Psoas muscle (tissue), 8 donors: Measurements from ENCODE around the gene DGUOK. TPM values are rescaled to one million over a fixed set of nuclear protein-coding genes. Genes with fewer than 3 reads are reported as not detected.

Source experiments
- ATAC-seq, 4 donors: fragments of 200-7000 bp; cut with Tn5 transposase; one replicate each; pipeline ENCODE4 v1.9.1; 2020; ENCODE audit warnings: moderate library complexity in 3 of 4, mild to moderate bottlenecking in 2 of 4
- DNase-seq, 2 donors: peaks; one replicate each; pipeline ENCODE4 v3.0.0-alpha.2; 2020
- H3K27ac ChIP-seq: fragments of 200-600 bp; one replicate; pipeline ENCODE4 v1.8.0; 2022
- H3K27me3 ChIP-seq, 3 donors: fragments of 200-600 bp in 1 of 3; one replicate each; pipeline versions ENCODE4 v1.6.1 to v1.8.0; 2013 to 2022; ENCODE audit warnings: low read length in 2 of 3, mild to moderate bottlenecking in 2 of 3, moderate library complexity in 1 of 3; ENCODE audit not compliant: insufficient read depth in 3 of 3
- H3K36me3 ChIP-seq, 2 donors: fragments of 200-600 bp in 1 of 2; one replicate each; pipeline versions ENCODE4 v1.6.1 to v1.8.0; 2013 to 2022; ENCODE audit warnings: low read depth in 1 of 2, mild to moderate bottlenecking in 1 of 2, moderate library complexity in 1 of 2; ENCODE audit not compliant: insufficient read depth in 1 of 2
- H3K4me1 ChIP-seq: fragments of 200-600 bp; one replicate; pipeline ENCODE4 v1.8.0; 2022
- H3K4me3 ChIP-seq: fragments of 200-600 bp; one replicate; pipeline ENCODE4 v1.8.0; 2022; ENCODE audit warnings: mild to moderate bottlenecking
- H3K9me3 ChIP-seq: fragments of 200-600 bp; one replicate; pipeline ENCODE4 v1.8.0; 2022
- WGBS, 3 donors: extraction: QIAGEN DNeasy Blood & Tissue Kit; methylation state at CpG; one replicate each; pipeline versions ENCODE4 v1.1.6 to v1.1.7; 2013; 5-methylcytosine and 5-hydroxymethylcytosine counted together
- intact Hi-C, 2 donors: fragments of 100-400 bp; cut with DNase I; formaldehyde crosslinking; loops; one replicate each; pipeline versions ENCODE4 v1.11.0 to v1.14.2; 2022
- polyA plus RNA-seq, 3 donors: library from polyadenylated mRNA; stranded (reverse); fragments of 200-250 nt; gene quantifications; one replicate each; pipeline ENCODE4 v1.2.3, GENCODE V29; 2013
- total RNA-seq, 4 donors: library from RNA; stranded (reverse); fragmentation: NEBNext Ultra II Directional in 2 of 4; extraction: Animal tissue kit (Norgen Biotek cat#: 25700) in 2 of 4; gene quantifications; one replicate each; pipeline versions ENCODE4 v1.2.1 to v1.2.4, GENCODE V29; 2021 to 2023
- TF ChIP-seq, protein P1 (sequence below): fragments of 200-600 bp; IDR thresholded peaks from one replicate; pipeline ENCODE4 v1.8.0; 2022; ENCODE audit warnings: antibody characterized with exemption
- donor health status: healthy with polysubstance abuse.
- donor health status: DM: no; HTN: no; CAD: no; lungs with moderate emphysema.
- donor health status: Bipolar disorder and iron deficiency.
- donor health status: healthy.
- donor health status: DM: yes; HTN: yes; CAD: no.
- donor health status: DM: no; HTN: no; CAD: no.
- donor health status: DM: no; HTN: no; CAD: no.
- donor health status: DM: yes; HTN: yes; CAD: no.

Gene DGUOK
- total and polyA plus RNA-seq, 7 donors: 12.9 to 74.2 (median 22.3) TPM

- WGBS, 3 donors: 87 to 88% (median 87%) methylated on average over 12 of the region's 12 CpGs
- DNase-seq: no peak
- no peaks in the 10 kb centered on the region for H3K27me3 ChIP-seq
- no peaks in the 10 kb centered on the region for H3K9me3 ChIP-seq
- no peak overlapping the region for H3K27ac ChIP-seq
- intact Hi-C loops: no loop called here
- no peak for ATAC-seq
- H3K4me3 ChIP-seq: no peak overlapping the region
- H3K4me1 ChIP-seq: no peaks in the 10 kb centered on the region
- H3K36me3 ChIP-seq: peaks cover 4 to 30% of the 10 kb centered on the region in 2 donors
- TF ChIP-seq, protein P1, sequence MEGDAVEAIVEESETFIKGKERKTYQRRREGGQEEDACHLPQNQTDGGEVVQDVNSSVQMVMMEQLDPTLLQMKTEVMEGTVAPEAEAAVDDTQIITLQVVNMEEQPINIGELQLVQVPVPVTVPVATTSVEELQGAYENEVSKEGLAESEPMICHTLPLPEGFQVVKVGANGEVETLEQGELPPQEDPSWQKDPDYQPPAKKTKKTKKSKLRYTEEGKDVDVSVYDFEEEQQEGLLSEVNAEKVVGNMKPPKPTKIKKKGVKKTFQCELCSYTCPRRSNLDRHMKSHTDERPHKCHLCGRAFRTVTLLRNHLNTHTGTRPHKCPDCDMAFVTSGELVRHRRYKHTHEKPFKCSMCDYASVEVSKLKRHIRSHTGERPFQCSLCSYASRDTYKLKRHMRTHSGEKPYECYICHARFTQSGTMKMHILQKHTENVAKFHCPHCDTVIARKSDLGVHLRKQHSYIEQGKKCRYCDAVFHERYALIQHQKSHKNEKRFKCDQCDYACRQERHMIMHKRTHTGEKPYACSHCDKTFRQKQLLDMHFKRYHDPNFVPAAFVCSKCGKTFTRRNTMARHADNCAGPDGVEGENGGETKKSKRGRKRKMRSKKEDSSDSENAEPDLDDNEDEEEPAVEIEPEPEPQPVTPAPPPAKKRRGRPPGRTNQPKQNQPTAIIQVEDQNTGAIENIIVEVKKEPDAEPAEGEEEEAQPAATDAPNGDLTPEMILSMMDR: no peak
These were observed 35.3 kb downstream of the DGUOK start for GRCh38 chr2:73961823-73962615.

- TF ChIP-seq, protein P1: no peak
- ATAC-seq (no peak), DNase-seq (no peak)
- no peaks in the 10 kb centered on the region for H3K9me3 ChIP-seq
- H3K4me1 ChIP-seq: no peaks in the 10 kb centered on the region
- H3K36me3 ChIP-seq: peaks cover 4 to 23% of the 10 kb centered on the region in 2 donors
- 49 to 76% (median 59%) methylated on average over 5 of the region's 5 CpGs for WGBS, 3 donors
- intact Hi-C loops: no loop called here
- H3K4me3 ChIP-seq: no peak overlapping the region
- no peak overlapping the region for H3K27ac ChIP-seq
- no peaks in the 10 kb centered on the region for H3K27me3 ChIP-seq
These were observed 36.1 kb downstream of the DGUOK start for GRCh38 chr2:73962798-73963197.

DNA sequence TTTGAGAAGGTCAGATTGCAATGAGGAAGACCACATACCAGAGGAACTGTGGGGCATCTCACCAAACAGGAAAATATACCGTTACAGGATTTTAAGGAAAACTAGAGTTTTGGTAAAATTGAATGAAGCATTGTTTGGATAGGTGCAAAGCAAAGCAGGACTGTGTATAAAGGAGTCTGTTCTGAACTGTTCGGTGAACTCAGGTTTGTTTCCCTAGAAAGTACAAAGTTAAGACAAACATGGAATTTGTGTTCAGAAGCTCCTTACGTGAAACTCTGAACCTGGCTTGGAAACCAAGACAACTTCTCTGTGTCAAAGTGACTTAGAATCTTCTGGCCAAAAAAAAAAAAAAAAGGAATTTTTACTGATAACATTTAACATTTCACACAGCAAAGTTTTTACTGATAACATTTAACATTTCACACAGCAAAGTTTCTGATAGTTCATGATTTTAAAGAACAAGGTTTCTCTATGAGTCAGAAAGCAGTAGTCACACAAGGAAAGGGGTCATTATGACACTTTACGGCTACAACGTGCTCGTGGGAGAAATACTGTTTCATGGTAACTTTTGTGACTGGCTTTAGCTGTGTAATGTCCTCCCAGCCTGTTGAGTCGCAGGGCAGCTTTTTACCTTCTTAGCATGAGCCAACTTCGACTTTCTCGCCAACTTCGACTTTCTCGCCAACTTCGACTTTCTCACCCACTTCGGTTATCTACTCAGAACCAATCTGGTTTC is 36.9 kb downstream of the DGUOK start:
- H3K9me3 ChIP-seq: no peaks in the 10 kb centered on the region
- no peaks in the 10 kb centered on the region for H3K27me3 ChIP-seq
- H3K4me1 ChIP-seq: no peaks in the 10 kb centered on the region
- no peak overlapping the region for H3K27ac ChIP-seq
- TF ChIP-seq, protein P1: no peak
- no peak overlapping the region for H3K4me3 ChIP-seq
- peaks cover 4 to 15% of the 10 kb centered on the region in 2 donors for H3K36me3 ChIP-seq
- DNase-seq: no peak
- 78 to 81% (median 78%) methylated on average over 13 of the region's 13 CpGs for WGBS, 3 donors
- intact Hi-C loops: no loop called here
- ATAC-seq: no peak

GRCh38 chr2:73964223-73964622 is 37.5 kb downstream of the DGUOK start:
- ATAC-seq (no peak), DNase-seq (no peak)
- no peak overlapping the region for H3K4me3 ChIP-seq
- H3K27ac ChIP-seq: no peak overlapping the region
- H3K4me1 ChIP-seq: no peaks in the 10 kb centered on the region
- TF ChIP-seq, protein P1: no peak
- H3K27me3 ChIP-seq: no peaks in the 10 kb centered on the region
- no peaks in the 10 kb centered on the region for H3K9me3 ChIP-seq
- peaks cover 2 to 8% of the 10 kb centered on the region in 2 donors for H3K36me3 ChIP-seq
- WGBS, 3 donors: 77 to 85% (median 84%) methylated on average over 2 of the region's 2 CpGs
- intact Hi-C loops: no loop called here
